IPS-15b (cell line): Measurements from ENCODE around the gene LITAF.

Experiments used
- H3K27me3 ChIP-seq: one replicate; pipeline ENCODE4 v1.6.1; 2013; ENCODE audit warnings: low read length; ENCODE audit not compliant: control insufficient read depth, insufficient read depth
- H3K36me3 ChIP-seq: one replicate; pipeline ENCODE4 v1.6.1; 2013; ENCODE audit warnings: low read length; ENCODE audit not compliant: control insufficient read depth, insufficient read depth
- H3K4me1 ChIP-seq: one replicate; pipeline ENCODE4 v1.6.1; 2013; ENCODE audit warnings: mild to moderate bottlenecking, low read length; ENCODE audit not compliant: control insufficient read depth, insufficient read depth
- H3K4me3 ChIP-seq: one replicate; pipeline ENCODE4 v1.5.1; 2013; ENCODE audit warnings: low read depth, low read length
- H3K9ac ChIP-seq: one replicate; pipeline ENCODE4 v1.6.1; 2013; ENCODE audit warnings: low read depth, mild to moderate bottlenecking, low read length
- H3K9me3 ChIP-seq: one replicate; pipeline ENCODE4 v1.6.1; 2013; ENCODE audit warnings: mild to moderate bottlenecking, low read length; ENCODE audit not compliant: control insufficient read depth, insufficient read depth

The LITAF gene

GRCh38 chr16:11535494-11535893, 51.2 kb downstream of the LITAF start:
- no peaks in the 10 kb centered on the region for H3K9me3 ChIP-seq
- no peaks in the 10 kb centered on the region for H3K27me3 ChIP-seq
- no peak overlapping the region for H3K4me3 ChIP-seq
- no peaks in the 10 kb centered on the region for H3K4me1 ChIP-seq
- H3K9ac ChIP-seq: no peak overlapping the region
- no peaks in the 10 kb centered on the region for H3K36me3 ChIP-seq

- H3K9me3 ChIP-seq: no peaks in the 10 kb centered on the region
- H3K9ac ChIP-seq: no peak overlapping the region
- no peaks in the 10 kb centered on the region for H3K27me3 ChIP-seq
- no peaks in the 10 kb centered on the region for H3K36me3 ChIP-seq
- H3K4me1 ChIP-seq: no peaks in the 10 kb centered on the region
- no peak overlapping the region for H3K4me3 ChIP-seq
Measured at GRCh38 chr16:11534262-11534661, 52.5 kb downstream of the LITAF start.

GRCh38 chr16:11533588-11533987, 53.1 kb downstream of the LITAF start:
- H3K4me3 ChIP-seq: no peak overlapping the region
- H3K9me3 ChIP-seq: no peaks in the 10 kb centered on the region
- H3K4me1 ChIP-seq: no peaks in the 10 kb centered on the region
- H3K9ac ChIP-seq: no peak overlapping the region
- H3K36me3 ChIP-seq: no peaks in the 10 kb centered on the region
- H3K27me3 ChIP-seq: no peaks in the 10 kb centered on the region

GRCh38 chr16:11530171-11530940, 56.4 kb downstream of the LITAF start:
- H3K9me3 ChIP-seq: no peaks in the 10 kb centered on the region
- no peak overlapping the region for H3K4me3 ChIP-seq
- no peaks in the 10 kb centered on the region for H3K4me1 ChIP-seq
- H3K9ac ChIP-seq: no peak overlapping the region
- no peaks in the 10 kb centered on the region for H3K36me3 ChIP-seq
- no peaks in the 10 kb centered on the region for H3K27me3 ChIP-seq

- Histone ChIP-seq H3K36me3 (no peaks in the 10 kb centered on the region), H3K9me3 (no peaks in the 10 kb centered on the region), H3K4me1 (no peaks in the 10 kb centered on the region), H3K4me3 (no peak overlapping the region), H3K27me3 (no peaks in the 10 kb centered on the region), H3K9ac (no peak overlapping the region)
Measured at GRCh38 chr16:11529285-11529684, 57.4 kb downstream of the LITAF start.

GRCh38 chr16:11528053-11528452, 58.7 kb downstream of the LITAF start:
- no peak overlapping the region for H3K4me3 ChIP-seq
- no peaks in the 10 kb centered on the region for H3K36me3 ChIP-seq
- no peak overlapping the region for H3K9ac ChIP-seq
- H3K9me3 ChIP-seq: no peaks in the 10 kb centered on the region
- no peaks in the 10 kb centered on the region for H3K27me3 ChIP-seq
- no peaks in the 10 kb centered on the region for H3K4me1 ChIP-seq

GRCh38 chr16:11526655-11527350, 59.9 kb downstream of the LITAF start:
- peak overlapping the region; percentile 16 for H3K9ac ChIP-seq
- H3K9me3 ChIP-seq: no peaks in the 10 kb centered on the region
- no peaks in the 10 kb centered on the region for H3K4me1 ChIP-seq
- H3K36me3 ChIP-seq: no peaks in the 10 kb centered on the region
- no peak overlapping the region for H3K4me3 ChIP-seq
- no peaks in the 10 kb centered on the region for H3K27me3 ChIP-seq

GRCh38 chr16:11524098-11524760, 62.5 kb downstream of the LITAF start:
- Histone ChIP-seq H3K9me3 (no peaks in the 10 kb centered on the region), H3K27me3 (no peaks in the 10 kb centered on the region), H3K4me1 (no peaks in the 10 kb centered on the region), H3K4me3 (no peak overlapping the region), H3K36me3 (no peaks in the 10 kb centered on the region), H3K9ac (no peak overlapping the region)

GRCh38 chr16:11521055-11521454, 65.7 kb downstream of the LITAF start:
- H3K4me3 ChIP-seq: no peak overlapping the region
- H3K9me3 ChIP-seq: no peaks in the 10 kb centered on the region
- H3K36me3 ChIP-seq: no peaks in the 10 kb centered on the region
- H3K9ac ChIP-seq: no peak overlapping the region
- H3K27me3 ChIP-seq: no peaks in the 10 kb centered on the region
- no peaks in the 10 kb centered on the region for H3K4me1 ChIP-seq

- Histone ChIP-seq H3K4me3 (no peak overlapping the region), H3K9ac (no peak overlapping the region), H3K4me1 (no peaks in the 10 kb centered on the region), H3K36me3 (no peaks in the 10 kb centered on the region), H3K9me3 (no peaks in the 10 kb centered on the region), H3K27me3 (no peaks in the 10 kb centered on the region)
Measured at GRCh38 chr16:11520442-11520841, 66.3 kb downstream of the LITAF start.

GRCh38 chr16:11517961-11518360, 68.8 kb downstream of the LITAF start:
- H3K9ac ChIP-seq: no peak overlapping the region
- no peaks in the 10 kb centered on the region for H3K9me3 ChIP-seq
- no peaks in the 10 kb centered on the region for H3K36me3 ChIP-seq
- no peaks in the 10 kb centered on the region for H3K27me3 ChIP-seq
- H3K4me3 ChIP-seq: no peak overlapping the region
- H3K4me1 ChIP-seq: no peaks in the 10 kb centered on the region
